ENCODE data around the gene RHBG. TPM values are rescaled to one million over a fixed set of nuclear protein-coding genes. Genes with fewer than 3 reads are reported as not detected.

The RHBG gene
- polyA plus RNA-seq, 1 donor, result 35.4 TPM

- no peak overlapping the region for H3K27ac ChIP-seq (ENCODE audit: low read length)
- H3K9me3 ChIP-seq (ENCODE audit: control insufficient read depth, low read depth, low read length), result peaks cover 18% of the 10 kb centered on the region
- H3K27me3 ChIP-seq (ENCODE audit: control insufficient read depth, insufficient read depth, low read length), result peaks cover 98% of the 10 kb centered on the region
- DNase-seq, result no peak
- H3K4me3 ChIP-seq (ENCODE audit: low read length), result no peak overlapping the region
- no CpG with 5 or more reads among the region's 10 CpGs for WGBS (ENCODE audit: insufficient coverage, low lambda C conversion rate)
- H3K36me3 ChIP-seq (ENCODE audit: control insufficient read depth, insufficient read depth, low read length), result no peaks in the 10 kb centered on the region
- H3K4me1 ChIP-seq (ENCODE audit: control insufficient read depth, insufficient read depth, low read length), result peaks cover 14% of the 10 kb centered on the region
Measured at GRCh38 chr1:156424806-156425432, 55.9 kb downstream of the RHBG start.

DNA sequence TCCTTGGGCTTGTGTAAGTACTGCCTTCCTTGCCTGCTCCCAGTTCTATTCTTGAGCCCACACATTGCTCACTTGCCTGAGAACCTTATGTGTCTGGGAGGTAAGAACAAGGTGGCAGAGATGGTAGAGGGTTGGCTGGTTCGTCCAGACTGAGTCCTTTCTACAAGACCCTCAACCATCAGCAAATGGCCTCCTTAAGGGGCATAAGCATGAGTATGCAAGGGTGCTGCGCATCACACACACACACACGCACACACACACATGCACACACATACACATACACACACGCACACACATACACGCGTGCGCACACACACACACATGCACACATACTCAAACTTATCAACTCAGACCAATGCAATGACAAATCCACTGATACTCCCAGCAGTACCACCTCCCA lies 56.9 kb downstream of the RHBG start:
- Histone ChIP-seq H3K36me3 (ENCODE audit: control insufficient read depth, insufficient read depth, low read length) (no peaks in the 10 kb centered on the region), H3K4me1 (ENCODE audit: control insufficient read depth, insufficient read depth, low read length) (peaks cover 6% of the 10 kb centered on the region), H3K9me3 (ENCODE audit: control insufficient read depth, low read depth, low read length) (peaks cover 9% of the 10 kb centered on the region), H3K27ac (ENCODE audit: low read length) (no peak overlapping the region), H3K27me3 (ENCODE audit: control insufficient read depth, insufficient read depth, low read length) (peaks cover 98% of the 10 kb centered on the region), H3K4me3 (ENCODE audit: low read length) (no peak overlapping the region)
- no CpG with 5 or more reads among the region's 7 CpGs for WGBS (ENCODE audit: insufficient coverage, low lambda C conversion rate)
- no peak for DNase-seq

DNA sequence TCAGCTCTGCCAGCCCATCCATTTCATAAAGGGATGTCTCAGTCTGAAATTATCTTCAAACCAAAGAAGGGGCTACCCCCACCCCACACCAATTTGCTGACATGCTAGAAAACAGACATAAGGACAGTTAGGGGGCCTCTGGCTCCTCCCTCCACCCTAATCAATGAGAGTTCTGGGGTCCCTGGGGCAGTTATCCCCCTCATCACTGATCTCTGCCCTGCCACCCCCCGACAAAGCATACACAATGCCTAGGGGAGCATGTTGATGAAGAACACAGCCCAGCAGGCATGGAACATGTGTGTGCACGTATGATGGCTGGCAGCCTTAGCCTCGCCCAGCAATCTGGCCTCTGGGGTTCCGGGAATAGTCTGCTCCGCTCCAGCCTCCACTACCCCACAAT lies 58.9 kb downstream of the RHBG start:
- Histone ChIP-seq H3K4me1 (ENCODE audit: control insufficient read depth, insufficient read depth, low read length) (no peaks in the 10 kb centered on the region), H3K4me3 (ENCODE audit: low read length) (no peak overlapping the region), H3K9me3 (ENCODE audit: control insufficient read depth, low read depth, low read length) (no peaks in the 10 kb centered on the region), H3K27ac (ENCODE audit: low read length) (no peak overlapping the region), H3K27me3 (ENCODE audit: control insufficient read depth, insufficient read depth, low read length) (peaks cover 98% of the 10 kb centered on the region), H3K36me3 (ENCODE audit: control insufficient read depth, insufficient read depth, low read length) (no peaks in the 10 kb centered on the region)
- DNase-seq, result no peak
- WGBS (ENCODE audit: insufficient coverage, low lambda C conversion rate), result no CpG with 5 or more reads among the region's 5 CpGs

GRCh38 chr1:156428746-156429288 lies 59.8 kb downstream of the RHBG start:
- H3K4me1 ChIP-seq (ENCODE audit: control insufficient read depth, insufficient read depth, low read length), result no peaks in the 10 kb centered on the region
- no peak for DNase-seq
- no peaks in the 10 kb centered on the region for H3K36me3 ChIP-seq (ENCODE audit: control insufficient read depth, insufficient read depth, low read length)
- H3K27ac ChIP-seq (ENCODE audit: low read length), result no peak overlapping the region
- H3K4me3 ChIP-seq (ENCODE audit: low read length), result no peak overlapping the region
- H3K9me3 ChIP-seq (ENCODE audit: control insufficient read depth, low read depth, low read length), result no peaks in the 10 kb centered on the region
- no CpG with 5 or more reads among the region's 4 CpGs for WGBS (ENCODE audit: insufficient coverage, low lambda C conversion rate)
- H3K27me3 ChIP-seq (ENCODE audit: control insufficient read depth, insufficient read depth, low read length), result peaks cover 98% of the 10 kb centered on the region

DNA sequence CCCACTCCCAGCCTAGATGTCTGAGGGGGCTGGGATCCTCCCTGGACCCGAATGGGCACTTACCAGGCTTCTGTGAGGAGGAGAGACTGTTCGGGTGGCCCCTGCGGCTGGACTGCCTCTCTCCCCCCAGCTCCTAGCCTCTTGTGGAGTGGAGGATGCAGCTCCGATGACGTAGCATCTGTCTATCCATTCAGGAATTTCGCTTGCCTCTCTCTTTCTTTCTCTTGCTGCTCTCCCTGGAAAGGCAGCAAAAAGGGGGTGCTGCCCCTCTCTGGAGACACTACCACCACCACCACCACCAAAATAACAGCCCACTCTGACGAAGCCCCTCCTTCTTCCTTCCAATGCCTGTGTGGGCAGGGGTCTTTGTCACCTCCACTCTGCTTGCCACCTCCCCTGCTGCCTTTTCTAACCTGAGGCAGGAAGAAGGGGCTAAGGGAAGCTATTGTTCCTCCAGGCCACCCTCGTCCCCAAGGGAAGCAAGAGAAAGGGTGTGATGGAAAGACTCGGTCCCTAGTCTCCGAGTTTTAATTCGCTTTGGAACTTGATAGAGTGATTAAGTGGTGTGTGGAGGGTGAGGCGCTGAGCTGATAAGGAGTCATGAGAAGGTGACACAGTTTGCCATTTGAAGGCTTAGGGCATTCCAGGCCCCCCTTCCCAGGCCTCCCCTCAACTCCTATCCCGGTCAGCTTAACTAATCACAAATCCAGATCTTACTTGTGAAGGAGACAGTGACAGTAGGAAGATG lies 60.5 kb downstream of the RHBG start:
- H3K36me3 ChIP-seq (ENCODE audit: control insufficient read depth, insufficient read depth, low read length), result no peaks in the 10 kb centered on the region
- peaks cover 98% of the 10 kb centered on the region for H3K27me3 ChIP-seq (ENCODE audit: control insufficient read depth, insufficient read depth, low read length)
- no peak overlapping the region for H3K27ac ChIP-seq (ENCODE audit: low read length)
- WGBS (ENCODE audit: insufficient coverage, low lambda C conversion rate), result no CpG with 5 or more reads among the region's 13 CpGs
- H3K4me3 ChIP-seq (ENCODE audit: low read length), result no peak overlapping the region
- no peak for DNase-seq
- H3K9me3 ChIP-seq (ENCODE audit: control insufficient read depth, low read depth, low read length), result no peaks in the 10 kb centered on the region
- no peaks in the 10 kb centered on the region for H3K4me1 ChIP-seq (ENCODE audit: control insufficient read depth, insufficient read depth, low read length)

DNA sequence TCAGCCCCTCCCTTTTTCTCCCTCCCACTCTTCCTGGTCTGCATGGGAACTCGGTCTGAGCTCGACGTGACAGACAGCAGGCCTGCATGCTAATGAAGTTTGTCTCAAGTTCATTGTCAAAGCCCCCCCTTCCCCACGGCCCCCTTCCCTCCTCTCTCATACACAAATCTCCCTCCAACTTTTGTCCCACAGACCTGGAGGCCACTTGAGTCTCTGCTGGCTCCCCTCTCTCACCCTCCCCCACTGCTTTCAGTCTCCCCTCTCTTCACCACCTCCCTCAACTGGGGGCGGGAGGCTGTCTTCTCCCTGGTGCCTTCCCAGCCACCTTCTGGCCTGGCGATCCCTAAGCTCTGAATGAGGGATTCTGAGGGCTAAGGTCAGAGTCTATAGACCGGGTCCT lies 61.3 kb downstream of the RHBG start:
- Histone ChIP-seq H3K9me3 (ENCODE audit: control insufficient read depth, low read depth, low read length) (peaks cover 4% of the 10 kb centered on the region), H3K4me3 (ENCODE audit: low read length) (no peak overlapping the region), H3K36me3 (ENCODE audit: control insufficient read depth, insufficient read depth, low read length) (no peaks in the 10 kb centered on the region), H3K27ac (ENCODE audit: low read length) (no peak overlapping the region), H3K4me1 (ENCODE audit: control insufficient read depth, insufficient read depth, low read length) (peaks cover 1% of the 10 kb centered on the region), H3K27me3 (ENCODE audit: control insufficient read depth, insufficient read depth, low read length) (peaks cover 98% of the 10 kb centered on the region)
- no CpG with 5 or more reads among the region's 7 CpGs for WGBS (ENCODE audit: insufficient coverage, low lambda C conversion rate)
- DNase-seq, result no peak

DNA sequence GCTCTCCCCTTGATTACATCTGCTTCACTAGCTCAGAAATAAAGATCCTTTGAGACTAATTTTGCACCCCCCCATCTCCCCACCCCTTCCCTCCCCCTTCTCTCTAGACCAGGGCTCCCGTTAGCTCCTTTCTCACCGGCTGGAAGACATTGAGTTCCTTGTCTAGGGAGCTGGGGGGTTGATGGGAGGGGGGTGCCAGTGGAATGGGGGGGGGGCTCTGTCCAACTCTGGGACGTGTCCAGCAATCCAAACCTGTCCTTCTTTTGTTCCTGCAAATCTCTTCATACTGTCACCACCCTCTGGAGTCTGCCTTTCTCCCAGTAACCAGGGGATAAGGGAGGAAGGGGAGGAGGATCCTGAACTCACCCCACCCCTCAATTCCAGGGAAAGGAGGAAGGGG lies 61.9 kb downstream of the RHBG start:
- Histone ChIP-seq H3K4me3 (ENCODE audit: low read length) (no peak overlapping the region), H3K36me3 (ENCODE audit: control insufficient read depth, insufficient read depth, low read length) (no peaks in the 10 kb centered on the region), H3K27me3 (ENCODE audit: control insufficient read depth, insufficient read depth, low read length) (peaks cover 99% of the 10 kb centered on the region), H3K9me3 (ENCODE audit: control insufficient read depth, low read depth, low read length) (peaks cover 6% of the 10 kb centered on the region), H3K27ac (ENCODE audit: low read length) (no peak overlapping the region), H3K4me1 (ENCODE audit: control insufficient read depth, insufficient read depth, low read length) (peaks cover 3% of the 10 kb centered on the region)
- no peak for DNase-seq
- no CpG with 5 or more reads among the region's 3 CpGs for WGBS (ENCODE audit: insufficient coverage, low lambda C conversion rate)

GRCh38 chr1:156431366-156431765 lies 62.4 kb downstream of the RHBG start:
- peaks cover 99% of the 10 kb centered on the region for H3K27me3 ChIP-seq (ENCODE audit: control insufficient read depth, insufficient read depth, low read length)
- no peaks in the 10 kb centered on the region for H3K36me3 ChIP-seq (ENCODE audit: control insufficient read depth, insufficient read depth, low read length)
- WGBS (ENCODE audit: insufficient coverage, low lambda C conversion rate), result 57% methylated on average over 1 of the region's 4 CpGs
- H3K4me1 ChIP-seq (ENCODE audit: control insufficient read depth, insufficient read depth, low read length), result peaks cover 4% of the 10 kb centered on the region
- DNase-seq, result no peak
- no peak overlapping the region for H3K4me3 ChIP-seq (ENCODE audit: low read length)
- H3K27ac ChIP-seq (ENCODE audit: low read length), result no peak overlapping the region
- peaks cover 10% of the 10 kb centered on the region for H3K9me3 ChIP-seq (ENCODE audit: control insufficient read depth, low read depth, low read length)

GRCh38 chr1:156431769-156432668 lies 63.0 kb downstream of the RHBG start:
- no peak overlapping the region for H3K27ac ChIP-seq (ENCODE audit: low read length)
- H3K27me3 ChIP-seq (ENCODE audit: control insufficient read depth, insufficient read depth, low read length), result peaks cover 99% of the 10 kb centered on the region
- no peak overlapping the region for H3K4me3 ChIP-seq (ENCODE audit: low read length)
- no peak for DNase-seq
- H3K9me3 ChIP-seq (ENCODE audit: control insufficient read depth, low read depth, low read length), result peaks cover 14% of the 10 kb centered on the region
- no CpG with 5 or more reads among the region's 12 CpGs for WGBS (ENCODE audit: insufficient coverage, low lambda C conversion rate)
- no peaks in the 10 kb centered on the region for H3K36me3 ChIP-seq (ENCODE audit: control insufficient read depth, insufficient read depth, low read length)
- H3K4me1 ChIP-seq (ENCODE audit: control insufficient read depth, insufficient read depth, low read length), result peaks cover 7% of the 10 kb centered on the region

DNA sequence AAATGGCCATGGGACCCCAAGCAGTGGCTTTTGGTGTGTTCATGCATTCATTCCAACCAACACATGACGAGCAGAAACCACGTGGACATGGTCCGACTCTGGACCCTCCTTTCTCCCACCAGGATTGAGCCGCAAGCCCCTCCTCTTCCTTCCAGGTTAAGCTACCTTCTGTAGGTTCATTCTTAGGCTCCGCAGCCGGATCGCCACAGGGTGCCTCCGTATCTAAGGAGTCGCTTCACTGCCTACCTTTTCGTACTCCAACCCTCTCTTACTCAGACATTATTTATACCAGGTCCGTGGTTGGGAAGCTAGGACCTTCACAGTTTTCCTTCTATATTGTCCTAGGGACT lies 63.6 kb downstream of the RHBG start:
- peaks cover 99% of the 10 kb centered on the region for H3K27me3 ChIP-seq (ENCODE audit: control insufficient read depth, insufficient read depth, low read length)

More for the DNA sequence above, 63.6 kb downstream of the RHBG start:
- no peak for DNase-seq
- no peaks in the 10 kb centered on the region for H3K36me3 ChIP-seq (ENCODE audit: control insufficient read depth, insufficient read depth, low read length)
- peaks cover 14% of the 10 kb centered on the region for H3K9me3 ChIP-seq (ENCODE audit: control insufficient read depth, low read depth, low read length)
- H3K27ac ChIP-seq (ENCODE audit: low read length), result no peak overlapping the region
- no peak overlapping the region for H3K4me3 ChIP-seq (ENCODE audit: low read length)
- peaks cover 7% of the 10 kb centered on the region for H3K4me1 ChIP-seq (ENCODE audit: control insufficient read depth, insufficient read depth, low read length)
- 0% methylated on average over 1 of the region's 11 CpGs for WGBS (ENCODE audit: insufficient coverage, low lambda C conversion rate)

Measured in large intestine (tissue), 3 donors.